Measurements from ENCODE around the gene KLHL40.

Gene KLHL40

GRCh38 chr3:42691816-42692666, 6.7 kb downstream of the KLHL40 start:
- no peak for DNase-seq

- no peak for DNase-seq
These were observed 7.6 kb downstream of the KLHL40 start for GRCh38 chr3:42692667-42693529.

GRCh38 chr3:42693530-42693930, 8.2 kb downstream of the KLHL40 start:
- no peak for DNase-seq

GRCh38 chr3:42694366-42694765, 9.0 kb downstream of the KLHL40 start:
- no peak for DNase-seq

- DNase-seq = no peak
These were observed 11.3 kb downstream of the KLHL40 start for GRCh38 chr3:42696356-42697288.

- DNase-seq = no peak
These were observed 12.1 kb downstream of the KLHL40 start for GRCh38 chr3:42697289-42698051.

GRCh38 chr3:42698216-42698910, 13.0 kb downstream of the KLHL40 start:
- DNase-seq = no peak

GRCh38 chr3:42698911-42699230, 13.5 kb downstream of the KLHL40 start:
- DNase-seq = no peak

GRCh38 chr3:42699511-42699971, 14.2 kb downstream of the KLHL40 start:
- DNase-seq = no peak

- no peak for DNase-seq
These were observed 15.3 kb downstream of the KLHL40 start for GRCh38 chr3:42700366-42701288.

- peak; percentile 48 for DNase-seq
These were observed 16.2 kb downstream of the KLHL40 start for GRCh38 chr3:42701371-42702065.

GRCh38 chr3:42702066-42702951, 17.0 kb downstream of the KLHL40 start, which contains the start of gene HHATL:
Gene HHATL (minus strand): TSS chr3:42702798. CDS start chr3:42700826, 1,972 bp downstream.
- no peak for DNase-seq

GRCh38 chr3:42702982-42703694, 17.8 kb downstream of the KLHL40 start:
- DNase-seq = no peak

- no peak for DNase-seq
These were observed 18.3 kb downstream of the KLHL40 start for GRCh38 chr3:42703695-42704025.

- DNase-seq = no peak
These were observed 19.0 kb downstream of the KLHL40 start for GRCh38 chr3:42704136-42704841.

GRCh38 chr3:42705058-42705767, 19.9 kb downstream of the KLHL40 start:
- no peak for DNase-seq

Measured in activated CD8-positive, alpha-beta memory T cell treated with anti-CD3 and anti-CD28 coated beads, Interleukin-2, amount 50 U/mL, for 4 hours (primary cell).